ENCODE measurements around the gene NGDN. TPM values are rescaled to one million over a fixed set of nuclear protein-coding genes. Genes with fewer than 3 reads are reported as not detected.

NGDN gene
- total RNA-seq, 1 donor from 2014 or later, result 37.7 TPM

- H3K36me3 Mint-ChIP-seq (ENCODE audit: low read depth, unreplicated experiment), result peaks cover 3% of the 10 kb centered on the region
- H3K27me3 Mint-ChIP-seq (ENCODE audit: unreplicated experiment), result peaks cover 17% of the 10 kb centered on the region
- peak overlapping the region; percentile 47 for H3K4me3 Mint-ChIP-seq (ENCODE audit: unreplicated experiment)
- H3K4me1 Mint-ChIP-seq (ENCODE audit: unreplicated experiment), result peaks cover 18% of the 10 kb centered on the region
- no peak for DNase-seq (ENCODE audit: low spot score)
- H3K9me3 Mint-ChIP-seq (ENCODE audit: unreplicated experiment), result no peaks in the 10 kb centered on the region
- no peak for TF ChIP-seq CTCF (IDR thresholded peaks at IDR 0.05; ENCODE audit: unreplicated experiment)
- H3K27ac Mint-ChIP-seq (ENCODE audit: unreplicated experiment), result peak overlapping the region; percentile 79
Measured at GRCh38 chr14:23432102-23432925, 37.2 kb upstream of the NGDN start.

DNA sequence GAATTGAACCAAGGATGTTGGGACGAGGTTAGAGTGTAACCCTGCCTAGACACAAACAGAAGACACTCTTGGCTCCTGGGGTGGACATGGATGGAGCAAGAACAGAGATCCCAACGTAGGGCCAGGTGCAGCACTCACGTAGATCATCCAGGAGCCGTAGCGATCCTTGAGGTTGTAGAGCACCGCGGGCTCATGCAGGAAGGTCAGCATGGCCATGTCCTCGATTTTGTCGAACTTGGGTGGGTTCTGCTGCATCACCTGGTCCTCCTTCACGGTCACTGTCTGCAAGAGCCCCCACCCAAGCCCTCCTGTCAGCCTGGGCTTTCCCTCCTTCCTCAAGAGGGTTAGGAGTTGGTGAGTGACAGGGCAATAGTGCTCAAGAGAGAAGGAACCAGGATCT lies 36.6 kb upstream of the NGDN start:
- H3K27ac Mint-ChIP-seq (ENCODE audit: unreplicated experiment), result no peak overlapping the region
- H3K36me3 Mint-ChIP-seq (ENCODE audit: low read depth, unreplicated experiment), result peaks cover 3% of the 10 kb centered on the region
- no peaks in the 10 kb centered on the region for H3K9me3 Mint-ChIP-seq (ENCODE audit: unreplicated experiment)
- DNase-seq (ENCODE audit: low spot score), result no peak
- peaks cover 15% of the 10 kb centered on the region for H3K27me3 Mint-ChIP-seq (ENCODE audit: unreplicated experiment)
- peaks cover 23% of the 10 kb centered on the region for H3K4me1 Mint-ChIP-seq (ENCODE audit: unreplicated experiment)
- no peak overlapping the region for H3K4me3 Mint-ChIP-seq (ENCODE audit: unreplicated experiment)
- no peak for TF ChIP-seq CTCF (IDR thresholded peaks at IDR 0.05; ENCODE audit: unreplicated experiment)

- TF ChIP-seq CTCF (IDR thresholded peaks at IDR 0.05; ENCODE audit: unreplicated experiment), result no peak
- peak overlapping the region; percentile 11 for H3K27ac Mint-ChIP-seq (ENCODE audit: unreplicated experiment)
- peaks cover 14% of the 10 kb centered on the region for H3K27me3 Mint-ChIP-seq (ENCODE audit: unreplicated experiment)
- H3K4me3 Mint-ChIP-seq (ENCODE audit: unreplicated experiment), result no peak overlapping the region
- H3K36me3 Mint-ChIP-seq (ENCODE audit: low read depth, unreplicated experiment), result peaks cover 3% of the 10 kb centered on the region
- no peaks in the 10 kb centered on the region for H3K9me3 Mint-ChIP-seq (ENCODE audit: unreplicated experiment)
- no peak for DNase-seq (ENCODE audit: low spot score)
- peaks cover 27% of the 10 kb centered on the region for H3K4me1 Mint-ChIP-seq (ENCODE audit: unreplicated experiment)
Measured at GRCh38 chr14:23433457-23433856, 36.0 kb upstream of the NGDN start.

- no peak for TF ChIP-seq CTCF (IDR thresholded peaks at IDR 0.05; ENCODE audit: unreplicated experiment)
- Mint-ChIP-seq H3K36me3 (ENCODE audit: low read depth, unreplicated experiment) (peaks cover 3% of the 10 kb centered on the region), H3K27me3 (ENCODE audit: unreplicated experiment) (peaks cover 14% of the 10 kb centered on the region), H3K4me3 (ENCODE audit: unreplicated experiment) (peak overlapping the region; percentile 26), H3K27ac (ENCODE audit: unreplicated experiment) (peak overlapping the region; percentile 1), H3K9me3 (ENCODE audit: unreplicated experiment) (no peaks in the 10 kb centered on the region), H3K4me1 (ENCODE audit: unreplicated experiment) (peaks cover 34% of the 10 kb centered on the region)
- no peak for DNase-seq (ENCODE audit: low spot score)
Measured at GRCh38 chr14:23434488-23435222, 34.8 kb upstream of the NGDN start.

Data from endothelial cell (in vitro differentiated cells).